HG02678 (cell line): ENCODE data around the gene GDF2.

Experiments used
- ATAC-seq: cut with Tn5 transposase; IDR thresholded peaks from one replicate; pipeline ENCODE4 v1.9.1; 2021; ENCODE audit warnings: mild to moderate bottlenecking, moderate library complexity; ENCODE audit not compliant: unreplicated experiment

The GDF2 gene

DNA sequence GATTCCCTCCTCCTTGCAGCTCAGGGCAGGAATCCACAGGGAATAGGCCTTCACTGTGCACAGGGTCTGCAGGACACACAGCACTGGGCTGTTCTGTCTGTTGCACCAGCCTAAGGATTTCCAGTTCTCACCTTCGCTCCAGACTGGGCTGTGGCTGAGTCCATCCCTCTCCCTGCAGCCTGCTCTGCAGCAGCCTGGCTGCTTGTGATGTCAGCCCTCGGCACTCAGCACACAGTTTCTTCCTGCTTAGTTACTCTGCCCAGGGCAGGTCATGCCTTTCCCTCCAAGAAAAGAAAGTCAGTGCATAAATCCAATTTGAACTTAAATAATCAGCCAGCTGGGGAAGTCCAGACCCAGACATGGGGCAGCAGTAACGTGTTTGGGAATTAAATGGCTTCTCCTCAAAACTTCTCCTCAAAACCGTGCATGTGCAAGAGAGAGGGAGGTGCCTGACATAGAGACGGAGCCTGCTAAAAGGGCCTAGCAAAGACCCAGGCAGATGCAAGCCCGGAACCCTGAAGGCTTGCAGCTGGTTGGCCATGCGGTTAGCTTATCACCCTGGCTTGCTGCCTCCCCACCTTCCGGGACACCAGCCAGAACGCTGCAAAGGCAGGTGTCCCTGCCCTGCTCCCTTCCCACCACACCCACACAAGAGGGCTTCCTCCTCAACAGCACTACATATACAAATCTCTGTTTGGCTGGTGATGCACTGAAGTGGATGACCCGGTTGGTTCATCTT is 10.9 kb upstream of the GDF2 start:
- no peak for ATAC-seq

DNA sequence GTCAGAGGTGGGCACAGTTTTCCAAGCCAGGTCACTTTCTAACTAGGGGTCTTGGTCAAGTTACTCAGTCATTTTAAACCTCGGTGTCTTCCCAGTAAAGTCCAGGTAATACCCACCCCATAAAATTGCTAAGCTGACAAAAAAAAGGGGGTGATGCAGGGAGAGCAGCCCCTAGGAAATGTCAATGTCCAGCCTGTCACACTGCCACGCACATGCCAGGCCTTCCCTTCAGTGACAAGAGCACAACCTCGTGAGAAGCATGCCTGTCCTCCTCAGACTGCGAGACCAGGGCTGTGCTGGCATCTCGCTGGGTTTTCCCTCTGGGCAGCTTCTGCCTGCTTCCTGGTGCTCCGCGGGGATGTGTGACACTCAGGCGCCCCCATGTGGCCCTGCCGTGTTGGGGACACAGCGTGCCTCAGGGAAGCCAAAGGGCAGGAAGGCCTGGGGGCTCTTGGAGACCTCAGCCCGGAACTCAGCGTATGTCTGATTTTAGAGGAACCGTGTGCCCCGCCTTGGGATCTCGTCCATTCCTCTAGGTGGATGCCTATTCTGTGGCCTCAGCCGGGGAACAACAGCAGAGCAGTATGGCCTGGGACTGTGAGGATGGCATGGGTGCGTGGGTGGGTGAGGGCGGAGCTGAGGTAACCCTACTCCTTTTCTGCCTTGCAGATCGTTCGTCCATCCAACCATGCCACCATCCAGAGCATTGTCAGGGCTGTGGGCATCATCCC is 10.2 kb upstream of the GDF2 start:
- ATAC-seq: peak; percentile 72

- no peak for ATAC-seq
Observed at GRCh38 chr10:47312663-47312995, 9.6 kb upstream of the GDF2 start.

DNA sequence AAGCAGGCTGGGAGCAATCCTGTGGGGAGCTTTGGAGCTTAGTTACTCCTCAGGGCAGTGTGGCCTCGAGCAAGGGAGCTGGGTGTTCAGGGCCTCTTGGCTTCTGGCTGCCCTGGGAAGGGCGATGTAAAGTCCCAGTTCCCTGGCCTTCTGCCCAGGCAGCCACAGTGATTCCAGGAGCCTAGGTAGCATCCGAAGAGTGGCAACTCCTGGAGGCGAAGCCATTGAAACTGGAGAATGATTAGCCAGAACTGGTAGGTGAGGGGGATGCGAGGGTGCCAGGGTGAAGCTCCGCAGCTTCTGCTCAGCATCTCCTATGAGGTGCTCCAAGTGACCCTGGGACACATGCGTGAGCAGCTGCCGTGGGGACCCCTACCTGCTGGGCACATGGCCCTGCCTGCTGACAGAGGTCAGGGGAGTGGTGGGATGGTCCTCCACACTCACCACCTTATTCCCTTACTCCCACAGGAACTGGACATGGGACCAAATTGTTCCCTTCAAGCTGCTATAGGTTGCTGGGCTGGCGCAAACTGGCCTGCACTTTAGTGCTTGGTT is 7.8 kb upstream of the GDF2 start:
- ATAC-seq: no peak

DNA sequence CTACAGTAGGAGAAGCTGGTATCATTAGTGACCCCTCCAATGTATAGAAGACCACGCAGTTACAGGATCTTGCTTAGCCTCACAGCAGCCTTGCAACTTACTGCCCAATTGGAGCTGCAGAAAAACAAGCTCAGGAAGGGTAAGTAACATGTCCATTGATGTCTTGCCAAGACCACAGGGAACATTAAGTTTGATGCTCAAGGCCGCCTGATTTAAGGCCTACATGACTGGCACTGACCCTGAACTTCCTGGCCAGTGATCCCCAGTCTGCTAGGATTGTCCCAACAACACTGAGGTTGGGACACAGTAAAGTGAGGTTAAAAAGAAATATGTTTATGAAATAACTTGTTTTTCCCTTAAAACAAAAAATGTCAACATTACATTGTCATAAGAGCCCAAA is 6.8 kb upstream of the GDF2 start:
- no peak for ATAC-seq

- no peak for ATAC-seq
Observed at GRCh38 chr10:47316131-47316530, 6.1 kb upstream of the GDF2 start.

DNA sequence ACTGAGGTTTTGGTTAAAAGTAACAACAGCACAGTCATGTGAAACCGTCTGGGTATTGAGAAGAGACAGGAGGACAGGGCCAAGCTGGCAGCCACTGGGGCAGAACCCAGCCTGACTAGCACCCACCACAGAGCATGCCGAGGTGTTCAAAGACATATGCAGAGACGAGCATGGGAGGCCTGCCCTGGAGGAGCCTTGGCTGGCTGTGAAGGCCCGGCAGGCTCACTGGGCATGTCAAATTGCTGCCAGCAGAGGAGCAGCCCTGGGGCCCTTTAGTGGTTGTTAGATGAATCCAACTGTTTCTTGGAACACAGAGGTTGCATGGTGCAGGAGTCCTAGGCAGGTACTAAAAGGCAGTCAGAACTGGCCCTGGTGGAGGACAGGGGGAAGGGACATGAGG is 5.0 kb upstream of the GDF2 start:
- ATAC-seq: no peak

DNA sequence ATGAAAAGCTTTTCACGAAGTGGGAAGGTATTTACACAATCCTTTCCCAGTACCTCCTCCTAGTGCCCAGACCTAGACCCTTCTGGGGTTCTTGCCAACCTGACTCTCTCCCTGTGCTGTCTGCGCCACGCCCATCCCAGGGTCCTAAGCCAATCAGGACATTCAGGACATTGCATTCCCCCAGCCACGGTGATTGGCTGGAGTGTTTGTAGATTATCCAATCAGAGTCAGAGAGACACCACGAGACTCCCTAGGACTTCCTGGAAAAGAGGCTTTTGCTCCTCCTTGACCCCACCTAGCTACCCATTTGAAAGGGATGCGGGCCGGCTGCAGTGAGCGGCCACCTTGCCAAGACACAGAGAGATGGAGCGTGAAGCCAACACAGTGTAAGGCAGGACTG is 3.5 kb upstream of the GDF2 start:
- ATAC-seq: no peak

DNA sequence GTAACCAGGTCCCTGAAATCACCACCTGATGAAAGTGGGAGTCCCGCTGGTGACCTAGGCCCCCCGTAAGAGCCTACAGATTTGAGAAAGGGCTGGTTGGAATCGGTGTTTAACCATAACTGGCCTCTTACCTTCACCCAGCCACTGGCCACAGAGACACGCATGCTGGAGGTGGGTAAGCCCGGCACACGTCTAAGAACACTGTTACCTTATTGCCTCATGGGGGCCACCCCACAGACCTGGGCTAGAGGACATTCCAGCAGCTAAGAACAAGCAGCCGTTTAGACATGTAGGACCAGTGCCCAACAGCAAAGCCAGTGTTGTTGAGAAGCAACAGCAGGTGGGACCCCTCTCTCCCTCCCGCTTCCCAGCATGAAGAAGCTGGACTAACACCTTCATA is 2.5 kb upstream of the GDF2 start:
- no peak for ATAC-seq

DNA sequence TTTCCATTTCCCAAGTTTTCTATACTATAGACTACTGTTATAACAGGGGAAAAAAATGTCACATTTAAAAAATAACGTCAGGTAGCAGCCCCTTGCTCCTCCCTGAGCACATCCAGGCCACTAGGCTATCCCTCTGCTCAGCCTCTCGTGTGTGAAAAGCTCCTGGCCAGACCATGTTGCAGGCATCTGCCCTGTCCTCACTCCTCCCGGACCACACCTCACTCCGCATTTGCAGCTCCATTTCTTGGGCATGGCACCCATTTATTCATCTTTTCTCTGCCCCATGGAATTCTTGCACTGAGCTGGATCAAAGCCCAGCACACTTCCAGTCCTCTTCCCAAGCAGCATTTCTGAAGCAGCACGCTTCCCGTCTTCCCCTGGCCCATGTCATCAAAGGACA is 1.4 kb upstream of the GDF2 start:
- ATAC-seq: no peak

GRCh38 chr10:47321521-47322195 is 596 bp upstream of the GDF2 start:
- ATAC-seq: no peak

DNA sequence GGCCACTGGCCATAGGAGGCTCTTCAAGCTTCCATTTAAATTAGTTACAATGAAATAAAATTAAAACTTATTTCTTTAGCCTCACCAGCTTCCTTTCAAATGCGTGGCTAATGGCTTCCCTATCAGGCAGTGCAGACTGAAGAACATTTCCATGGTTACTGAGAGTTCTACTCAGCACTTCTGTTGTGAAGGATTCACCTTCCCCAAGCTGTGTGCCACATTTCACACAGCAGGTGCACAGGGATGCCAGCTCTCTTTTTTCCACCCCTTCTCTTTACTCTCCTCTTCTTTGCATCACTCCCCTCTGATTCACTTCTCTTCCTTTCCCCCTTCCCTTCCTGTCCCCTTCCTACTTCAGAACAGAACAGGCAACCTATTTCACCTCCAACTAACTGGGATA is 833 bp downstream of the GDF2 start:
- ATAC-seq: no peak

DNA sequence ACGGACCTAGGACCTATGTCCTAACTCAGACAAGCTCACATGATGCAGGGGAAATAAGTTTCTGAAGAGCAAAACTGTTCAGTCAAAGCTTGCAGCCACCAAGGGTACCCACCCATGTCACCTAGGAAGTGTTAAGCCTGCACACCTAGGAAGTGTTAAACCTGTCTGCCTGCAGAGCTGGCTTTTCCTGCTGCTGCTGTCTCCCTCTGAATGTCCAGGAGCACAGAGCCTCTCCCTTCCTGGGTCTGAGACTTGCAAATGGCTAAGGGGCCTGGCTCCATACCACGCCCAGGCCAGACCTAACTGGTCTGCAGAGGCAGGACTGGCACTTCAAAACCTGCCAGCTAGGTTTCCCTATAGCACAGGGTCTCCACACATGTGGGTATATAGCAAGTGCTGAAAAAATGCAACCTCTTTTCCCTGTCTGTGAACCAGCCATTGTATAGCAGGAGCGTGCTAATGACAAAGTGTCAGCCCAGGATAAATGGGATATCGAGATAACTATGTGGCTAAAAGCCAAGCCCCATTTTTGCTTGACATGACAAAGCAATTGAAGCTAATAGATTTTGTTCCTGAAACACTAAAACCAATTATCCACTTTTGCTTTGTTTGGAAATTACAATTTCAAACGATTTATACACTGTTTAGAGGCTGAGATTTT is 1.5 kb downstream of the GDF2 start:
- ATAC-seq: no peak

DNA sequence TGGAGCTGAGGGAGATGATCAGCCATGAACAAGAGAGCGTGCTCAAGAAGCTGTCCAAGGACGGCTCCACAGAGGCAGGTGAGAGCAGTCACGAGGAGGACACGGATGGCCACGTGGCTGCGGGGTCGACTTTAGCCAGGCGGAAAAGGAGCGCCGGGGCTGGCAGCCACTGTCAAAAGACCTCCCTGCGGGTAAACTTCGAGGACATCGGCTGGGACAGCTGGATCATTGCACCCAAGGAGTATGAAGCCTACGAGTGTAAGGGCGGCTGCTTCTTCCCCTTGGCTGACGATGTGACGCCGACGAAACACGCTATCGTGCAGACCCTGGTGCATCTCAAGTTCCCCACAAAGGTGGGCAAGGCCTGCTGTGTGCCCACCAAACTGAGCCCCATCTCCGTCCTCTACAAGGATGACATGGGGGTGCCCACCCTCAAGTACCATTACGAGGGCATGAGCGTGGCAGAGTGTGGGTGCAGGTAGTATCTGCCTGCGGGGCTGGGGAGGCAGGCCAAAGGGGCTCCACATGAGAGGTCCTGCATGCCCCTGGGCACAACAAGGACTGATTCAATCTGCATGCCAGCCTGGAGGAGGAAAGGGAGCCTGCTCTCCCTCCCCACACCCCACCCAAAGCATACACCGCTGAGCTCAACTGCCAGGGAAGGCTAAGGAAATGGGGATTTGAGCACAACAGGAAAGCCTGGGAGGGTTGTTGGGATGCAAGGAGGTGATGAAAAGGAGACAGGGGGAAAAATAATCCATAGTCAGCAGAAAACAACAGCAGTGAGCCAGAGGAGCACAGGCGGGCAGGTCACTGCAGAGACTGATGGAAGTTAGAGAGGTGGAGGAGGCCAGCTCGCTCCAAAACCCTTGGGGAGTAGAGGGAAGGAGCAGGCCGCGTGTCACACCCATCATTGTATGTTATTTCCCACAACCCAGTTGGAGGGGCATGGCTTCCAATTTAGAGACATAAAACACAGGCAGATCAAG is 3.3 kb downstream of the GDF2 start:
- ATAC-seq: no peak

DNA sequence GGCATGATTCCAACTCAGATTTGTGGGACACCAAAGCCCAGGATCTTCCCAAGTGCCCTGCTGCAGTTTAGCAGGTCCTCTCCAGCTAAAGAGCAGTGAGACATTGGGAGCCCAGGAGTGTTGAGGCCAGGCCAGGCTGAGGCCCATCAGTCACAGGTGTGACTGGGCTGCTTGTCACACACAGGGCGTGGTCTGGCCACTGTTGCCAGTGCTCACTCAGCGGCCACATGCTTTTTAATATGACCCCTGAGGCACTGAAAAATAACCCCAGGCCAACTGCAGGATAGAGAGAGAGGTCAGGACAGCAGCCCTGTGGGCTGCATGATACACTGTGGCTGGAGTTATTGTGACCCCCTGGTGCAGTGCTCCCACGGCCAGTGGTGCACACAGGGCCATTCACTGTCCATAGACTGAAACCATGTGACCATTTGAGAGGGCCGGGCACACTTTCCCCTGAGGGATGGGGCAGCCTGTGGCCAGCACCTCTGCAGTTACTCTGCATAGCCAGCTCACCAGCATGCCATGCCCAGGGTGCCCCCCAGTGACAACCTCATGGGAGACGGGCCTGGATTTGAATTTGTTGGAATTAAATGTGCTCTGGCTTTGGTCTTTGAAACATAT is 4.2 kb downstream of the GDF2 start:
- no peak for ATAC-seq

GRCh38 chr10:47326927-47327330 is 4.7 kb downstream of the GDF2 start:
- ATAC-seq: no peak

- no peak for ATAC-seq
Observed at GRCh38 chr10:47329855-47330254, 7.6 kb downstream of the GDF2 start.

DNA sequence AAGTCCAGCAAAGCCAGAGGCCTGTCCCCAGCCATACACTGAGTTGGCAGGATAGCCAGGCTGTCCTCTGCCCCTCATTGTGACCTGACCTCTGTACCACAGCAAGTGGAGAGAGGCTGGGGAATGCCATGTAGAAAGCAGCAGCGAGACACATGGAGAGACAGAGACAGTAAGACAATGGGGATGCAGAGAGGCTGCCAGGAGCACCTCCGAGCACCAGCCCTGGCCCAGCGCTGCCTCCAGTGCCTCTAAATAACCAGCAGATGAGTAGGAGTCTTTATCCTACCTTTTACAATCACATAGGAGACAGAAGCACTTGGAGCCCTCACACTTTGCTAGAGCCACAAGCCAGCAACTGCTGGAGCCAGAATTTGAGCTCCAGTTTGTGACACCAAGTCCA is 8.1 kb downstream of the GDF2 start:
- ATAC-seq: no peak

- no peak for ATAC-seq
Observed at GRCh38 chr10:47330804-47331203, 8.6 kb downstream of the GDF2 start.

DNA sequence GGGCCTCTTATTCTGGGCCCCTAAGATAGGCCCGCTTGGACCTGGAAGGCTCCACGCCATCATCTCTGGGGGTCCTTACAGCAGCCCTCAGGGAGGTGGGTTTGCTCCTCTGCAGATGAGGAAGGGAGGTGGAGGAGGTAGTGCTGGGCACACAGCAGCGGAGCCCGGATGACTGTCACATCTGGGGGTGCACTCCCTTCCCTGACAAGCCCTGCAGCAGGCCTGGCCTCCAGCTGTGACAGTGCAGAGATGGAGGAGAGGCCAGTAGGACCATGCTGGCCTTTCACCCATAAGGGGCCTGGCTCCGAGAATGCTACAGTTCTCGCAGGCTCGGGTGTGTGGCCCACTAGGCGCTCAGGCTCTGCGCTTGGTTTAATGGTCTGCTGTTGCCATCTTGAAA is 9.2 kb downstream of the GDF2 start:
- ATAC-seq: no peak
